Neuronal stem cell (in vitro differentiated cells): ENCODE data around the gene FUT6.
A peak's percentile ranks its signal among the peaks of the same experiment; 100 is the strongest.

Source experiments
- DNase-seq: peaks from one replicate; pipeline ENCODE4 v3.0.0-alpha.2; 2013; ENCODE audit warnings: low spot score
- H2AFZ ChIP-seq: one replicate; pipeline ENCODE4 v1.6.1; 2013; ENCODE audit warnings: mild to moderate bottlenecking, low read length, inconsistent platforms
- H2AK5ac ChIP-seq: 2 replicates; pipeline ENCODE4 v1.6.1; 2013; ENCODE audit warnings: low read depth, mild to moderate bottlenecking, inconsistent platforms, low read length, moderate library complexity, mixed read lengths
- H2BK120ac ChIP-seq: 2 replicates; pipeline ENCODE4 v1.6.1; 2013; ENCODE audit warnings: low read depth, mild to moderate bottlenecking, inconsistent platforms, low read length, moderate library complexity, mixed read lengths
- H2BK12ac ChIP-seq: one replicate; pipeline ENCODE4 v1.6.1; 2013; ENCODE audit warnings: low read length, inconsistent platforms
- H2BK15ac ChIP-seq: 2 replicates; pipeline ENCODE4 v1.6.1; 2013; ENCODE audit warnings: mild to moderate bottlenecking, low read length, inconsistent platforms, mixed read lengths
- H2BK5ac ChIP-seq: one replicate; pipeline ENCODE4 v1.6.1; 2013; ENCODE audit warnings: inconsistent platforms, mild to moderate bottlenecking, low read length, moderate library complexity
- H3K14ac ChIP-seq: one replicate; pipeline ENCODE4 v1.6.1; 2013; ENCODE audit warnings: low read length, inconsistent platforms
- H3K18ac ChIP-seq: 2 replicates; pipeline ENCODE4 v1.6.1; 2013; ENCODE audit warnings: low read length, inconsistent platforms
- H3K23ac ChIP-seq: 2 replicates; pipeline ENCODE4 v1.6.1; 2013; ENCODE audit warnings: low read depth, mild to moderate bottlenecking, mixed read lengths, low read length, inconsistent platforms; ENCODE audit not compliant: poor library complexity
- H3K27ac ChIP-seq: replicated peaks from 3 replicates; pipeline ENCODE4 v1.5.1; 2013; ENCODE audit warnings: low read length, inconsistent platforms
- H3K27me3 ChIP-seq, 3 experiments: 2 replicates each; pipeline ENCODE4 v1.6.1; 2013; ENCODE audit warnings: low read length in 3 of 3, mild to moderate bottlenecking in 2 of 3, inconsistent platforms in 1 of 3, low read depth in 1 of 3, mixed read lengths in 1 of 3, moderate library complexity in 1 of 3; ENCODE audit not compliant: control insufficient read depth in 3 of 3, insufficient read depth in 3 of 3
- H3K36me3 ChIP-seq, 2 donors: replicated peaks in 1 of 2; 2 replicates each; pipeline ENCODE4 v1.6.1; 2013; ENCODE audit warnings: low read length in 2 of 2; ENCODE audit not compliant: control insufficient read depth in 2 of 2, insufficient read depth in 2 of 2
- H3K4ac ChIP-seq: 2 replicates; pipeline ENCODE4 v1.6.1; 2013; ENCODE audit warnings: inconsistent platforms, mild to moderate bottlenecking, low read length, moderate library complexity
- H3K4me1 ChIP-seq, 2 donors: 1 replicate in 1 of 2; 2 replicates in 1 of 2; pipeline ENCODE4 v1.6.1; 2013; ENCODE audit warnings: low read length in 2 of 2, low read depth in 1 of 2; ENCODE audit not compliant: control insufficient read depth in 2 of 2, insufficient read depth in 1 of 2
- H3K4me2 ChIP-seq: one replicate; pipeline ENCODE4 v1.6.1; 2013; ENCODE audit warnings: mild to moderate bottlenecking, low read length, inconsistent platforms; ENCODE audit not compliant: insufficient read depth, poor library complexity, severe bottlenecking
- H3K4me3 ChIP-seq, 2 donors: 2 replicates each; pipeline ENCODE4 v1.5.1; 2013; ENCODE audit warnings: low read length in 2 of 2, mild to moderate bottlenecking in 2 of 2, inconsistent platforms in 1 of 2, moderate library complexity in 1 of 2
- H3K79me1 ChIP-seq: one replicate; pipeline ENCODE4 v1.6.1; 2013; ENCODE audit warnings: low read depth, mild to moderate bottlenecking, inconsistent platforms, low read length, moderate library complexity
- H3K9ac ChIP-seq: one replicate; pipeline ENCODE4 v1.6.1; 2013; ENCODE audit warnings: mild to moderate bottlenecking, low read depth, low read length, inconsistent platforms; ENCODE audit not compliant: poor library complexity
- H3K9me3 ChIP-seq, 2 donors: replicated peaks in 1 of 2; 2 replicates each; pipeline versions ENCODE3 to v1.6.1; 2013; ENCODE audit warnings: low read length in 2 of 2, mild to moderate bottlenecking in 2 of 2, inconsistent platforms in 1 of 2, low read depth in 1 of 2, mixed read lengths in 1 of 2, moderate library complexity in 1 of 2; ENCODE audit not compliant: control insufficient read depth in 2 of 2, insufficient read depth in 1 of 2
- H4K8ac ChIP-seq: one replicate; pipeline ENCODE4 v1.6.1; 2013; ENCODE audit warnings: low read depth, mild to moderate bottlenecking, inconsistent platforms, low read length, moderate library complexity
- H4K91ac ChIP-seq: one replicate; pipeline ENCODE4 v1.6.1; 2013; ENCODE audit warnings: low read length, low read depth, mild to moderate bottlenecking, inconsistent platforms; ENCODE audit not compliant: poor library complexity
- WGBS, 2 donors: extraction: QIAGEN DNeasy Blood & Tissue Kit; methylation state at CpG; one replicate each; pipeline ENCODE4 v1.1.7; 2013; ENCODE audit warnings: missing lambda C conversion rate in 2 of 2, mixed read lengths in 1 of 2; ENCODE audit not compliant: insufficient read length in 2 of 2, insufficient replicate concordance in 1 of 2; ENCODE audit errors: extremely low coverage in 2 of 2; 5-methylcytosine and 5-hydroxymethylcytosine counted together

The FUT6 gene

GRCh38 chr19:5809469-5809868, 30.0 kb downstream of the FUT6 start:
- no CpG with 5 or more reads among the region's 10 CpGs for WGBS, 2 donors
- Histone ChIP-seq H3K9ac (no peak overlapping the region), H3K4me3 (no peak overlapping the region), H3K9me3 (no peaks in the 10 kb centered on the region), H3K4me1 (peaks cover 5 to 8% of the 10 kb centered on the region in 2 donors), H3K27me3 (peaks cover 0 to 12% (median 7%) of the 10 kb centered on the region in 3 experiments), H3K14ac (no peak overlapping the region), H3K4me2 (no peak overlapping the region), H2AK5ac (no peak overlapping the region), H3K18ac (no peak overlapping the region), H3K23ac (no peak overlapping the region), H2AFZ (no peak overlapping the region), H2BK12ac (no peak overlapping the region), H3K79me1 (peaks cover 4% of the 10 kb centered on the region), H4K8ac (no peak overlapping the region), H3K27ac (no peak overlapping the region), H3K4ac (no peak overlapping the region), H2BK120ac (no peak overlapping the region), H4K91ac (no peak overlapping the region), H3K36me3 (no peaks in the 10 kb centered on the region), H2BK15ac (no peak overlapping the region), H2BK5ac (no peak overlapping the region)
- DNase-seq, result no peak

- no peak overlapping the region for H2BK12ac ChIP-seq
- no peak overlapping the region for H2AK5ac ChIP-seq
- no peak overlapping the region for H2AFZ ChIP-seq
- H3K79me1 ChIP-seq, result peaks cover 4% of the 10 kb centered on the region
- no peak overlapping the region for H4K91ac ChIP-seq
- H3K4me1 ChIP-seq, result peaks cover 8% of the 10 kb centered on the region in 2 donors
- no peak overlapping the region for H3K27ac ChIP-seq
- no peak overlapping the region for H2BK5ac ChIP-seq
- no peak overlapping the region for H3K14ac ChIP-seq
- no peak overlapping the region for H3K9ac ChIP-seq
- no peaks in the 10 kb centered on the region for H3K9me3 ChIP-seq
- H3K4me2 ChIP-seq, result no peak overlapping the region
- peaks cover 0 to 13% (median 8%) of the 10 kb centered on the region in 3 experiments for H3K27me3 ChIP-seq
- no peak overlapping the region for H3K4ac ChIP-seq
- H3K23ac ChIP-seq, result no peak overlapping the region
- H3K4me3 ChIP-seq, result no peak overlapping the region
- no peak overlapping the region for H3K18ac ChIP-seq
- H3K36me3 ChIP-seq, result no peaks in the 10 kb centered on the region
- DNase-seq, result no peak
- no peak overlapping the region for H4K8ac ChIP-seq
- H2BK15ac ChIP-seq, result no peak overlapping the region
- H2BK120ac ChIP-seq, result no peak overlapping the region
- no CpG with 5 or more reads among the region's 9 CpGs for WGBS, 2 donors
Measured at GRCh38 chr19:5809053-5809452, 30.4 kb downstream of the FUT6 start.

DNA sequence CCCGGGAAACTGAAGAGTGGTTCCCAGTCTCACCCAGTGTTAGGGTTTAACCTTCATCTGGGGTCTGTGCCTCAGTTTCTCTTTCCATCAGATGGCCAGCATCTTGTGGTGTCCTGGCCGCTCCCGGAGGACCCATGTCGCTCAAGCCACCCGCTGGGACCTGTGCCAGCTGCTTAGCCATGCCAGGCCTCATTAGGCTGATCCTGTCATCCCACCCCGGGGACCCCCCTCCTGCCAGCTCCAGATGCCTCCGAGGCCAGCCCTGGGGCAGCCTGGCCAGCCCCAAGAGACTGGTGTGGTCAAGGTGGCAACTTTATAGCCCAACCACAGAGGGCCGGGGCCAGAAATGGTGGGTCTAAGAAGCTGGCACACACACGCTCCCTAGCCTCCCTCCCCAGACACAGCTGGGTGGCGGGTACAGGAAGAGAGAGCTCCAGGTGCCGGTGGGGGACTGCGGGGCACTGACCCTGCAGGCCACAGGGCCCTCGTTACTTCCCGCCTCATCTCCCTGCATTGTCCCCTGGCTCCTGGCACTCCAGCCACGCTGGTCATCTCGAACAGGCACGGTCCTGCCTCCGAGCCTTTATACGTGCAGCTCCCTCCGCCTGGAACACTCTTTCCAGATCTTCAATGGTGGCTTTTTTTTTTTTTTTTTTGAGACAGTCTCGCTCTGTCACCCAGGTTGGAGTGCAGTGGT, 31.2 kb downstream of the FUT6 start:
- no peak overlapping the region for H4K91ac ChIP-seq
- no peak for DNase-seq
- no peak overlapping the region for H3K18ac ChIP-seq
- H3K27ac ChIP-seq, result no peak overlapping the region
- peaks cover 4% of the 10 kb centered on the region for H3K79me1 ChIP-seq
- H2BK120ac ChIP-seq, result no peak overlapping the region
- peaks cover 0 to 5% of the 10 kb centered on the region in 2 donors for H3K9me3 ChIP-seq
- no peak overlapping the region for H2BK12ac ChIP-seq
- H3K9ac ChIP-seq, result no peak overlapping the region
- no peaks in the 10 kb centered on the region for H3K36me3 ChIP-seq
- H2BK5ac ChIP-seq, result no peak overlapping the region
- no peak overlapping the region for H3K14ac ChIP-seq
- peaks cover 0 to 13% (median 12%) of the 10 kb centered on the region in 3 experiments for H3K27me3 ChIP-seq
- no peak overlapping the region for H3K4ac ChIP-seq
- H4K8ac ChIP-seq, result no peak overlapping the region
- H3K23ac ChIP-seq, result no peak overlapping the region
- H3K4me2 ChIP-seq, result no peak overlapping the region
- no peak overlapping the region for H3K4me3 ChIP-seq
- H2BK15ac ChIP-seq, result no peak overlapping the region
- WGBS, 2 donors, result no CpG with 5 or more reads among the region's 21 CpGs
- peaks cover 11 to 14% of the 10 kb centered on the region in 2 donors for H3K4me1 ChIP-seq
- H2AK5ac ChIP-seq, result no peak overlapping the region
- H2AFZ ChIP-seq, result no peak overlapping the region

- H3K27ac ChIP-seq, result no peak overlapping the region
- H3K18ac ChIP-seq, result no peak overlapping the region
- no peak overlapping the region for H3K4me3 ChIP-seq
- H3K27me3 ChIP-seq, result peaks cover 0 to 13% (median 13%) of the 10 kb centered on the region in 3 experiments
- H4K91ac ChIP-seq, result no peak overlapping the region
- peaks cover 0 to 5% of the 10 kb centered on the region in 2 donors for H3K9me3 ChIP-seq
- H3K9ac ChIP-seq, result no peak overlapping the region
- H2AK5ac ChIP-seq, result no peak overlapping the region
- no peak overlapping the region for H4K8ac ChIP-seq
- no peak overlapping the region for H3K23ac ChIP-seq
- no peaks in the 10 kb centered on the region for H3K36me3 ChIP-seq
- DNase-seq, result no peak
- no peak overlapping the region for H2BK120ac ChIP-seq
- H3K79me1 ChIP-seq, result peaks cover 7% of the 10 kb centered on the region
- no peak overlapping the region for H2BK12ac ChIP-seq
- H3K14ac ChIP-seq, result no peak overlapping the region
- H3K4ac ChIP-seq, result no peak overlapping the region
- no peak overlapping the region for H2BK5ac ChIP-seq
- peaks cover 17 to 22% of the 10 kb centered on the region in 2 donors for H3K4me1 ChIP-seq
- peak overlapping the region; percentile 96 for H2BK15ac ChIP-seq
- no peak overlapping the region for H3K4me2 ChIP-seq
- WGBS, 2 donors, result no CpG with 5 or more reads among the region's 5 CpGs
- H2AFZ ChIP-seq, result peak overlapping the region; percentile 92
Measured at GRCh38 chr19:5806905-5807304, 32.6 kb downstream of the FUT6 start.
